Cardiac muscle cell (in vitro differentiated cells and primary cell): ENCODE measurements around the gene MED13. TPM values are rescaled to one million over a fixed set of nuclear protein-coding genes. Genes with fewer than 3 reads are reported as not detected.
A peak's percentile ranks its signal among the peaks of the same experiment; 100 is the strongest.

Source experiments
- DNase-seq, 2 donors: peaks; one replicate each; pipeline versions ENCODE4 v3.0.0 to v3.0.0-alpha.2; 2010 to 2017; ENCODE audit warnings: low read depth in 1 of 2, low spot score in 1 of 2
- H3K27ac ChIP-seq: fragments of 200-600 bp; sonication (generic); 2 replicates; pipeline ENCODE4 v1.5.1; 2016
- H3K27me3 ChIP-seq: fragments of 200-600 bp; sonication (generic); 2 replicates; pipeline ENCODE4 v1.6.0; 2016; ENCODE audit warnings: control low read depth
- H3K36me3 ChIP-seq: fragments of 200-600 bp; sonication (generic); 2 replicates; pipeline ENCODE4 v1.5.1; 2016; ENCODE audit warnings: control low read depth
- H3K4me1 ChIP-seq: fragments of 200-600 bp; sonication (generic); 2 replicates; pipeline ENCODE4 v1.8.1; 2017; ENCODE audit warnings: low read depth, mild to moderate bottlenecking, mixed run types
- H3K4me3 ChIP-seq: fragments of 200-600 bp; sonication (generic); 2 replicates; pipeline ENCODE4 v1.5.1; 2016; ENCODE audit warnings: mild to moderate bottlenecking
- H3K9me3 ChIP-seq: fragments of 200-600 bp; sonication (generic); 2 replicates; pipeline ENCODE4 v1.5.1; 2017; ENCODE audit warnings: low read depth, mild to moderate bottlenecking, control low read depth
- CTCF ChIP-seq: IDR thresholded peaks from 2 replicates; pipeline ENCODE4 v1.5.1; 2012; ENCODE audit warnings: low read depth, mild to moderate bottlenecking, low read length
- polyA plus RNA-seq: library from polyadenylated mRNA; unstranded; fragments of >200 nt; fragmentation: Nextera tagmentation; extraction: Ambion mirVana; gene quantifications from 2 replicates; pipeline ENCODE4 v1.2.1, GENCODE V29; 2016
- total RNA-seq: library from RNA; depleted of rRNA; stranded (reverse); fragments of >200 nt; gene quantifications from 2 replicates; pipeline ENCODE4 v1.2.3, GENCODE V29; 2016

Gene MED13
- total and polyA plus RNA-seq, 2 experiments from 2014 or later: 3.3 to 26.9 TPM

- Histone ChIP-seq H3K9me3 (no peaks in the 10 kb centered on the region), H3K4me1 (no peaks in the 10 kb centered on the region), H3K4me3 (no peak overlapping the region), H3K36me3 (no peaks in the 10 kb centered on the region), H3K27me3 (no peaks in the 10 kb centered on the region), H3K27ac (no peak overlapping the region)
- no peak for DNase-seq
- TF ChIP-seq CTCF: no peak
Observed at GRCh38 chr17:62070900-62071299, 5.8 kb upstream of the MED13 start.

- no peak for DNase-seq
- H3K4me1 ChIP-seq: peaks cover 8% of the 10 kb centered on the region
Observed at GRCh38 chr17:62067165-62068145, 2.4 kb upstream of the MED13 start.

GRCh38 chr17:62065611-62066468, 762 bp upstream of the MED13 start:
- peak overlapping the region; percentile 98 for H3K27ac ChIP-seq

More at GRCh38 chr17:62067165-62068145, 2.4 kb upstream of the MED13 start:
- Histone ChIP-seq H3K36me3 (no peaks in the 10 kb centered on the region), H3K27me3 (no peaks in the 10 kb centered on the region), H3K9me3 (no peaks in the 10 kb centered on the region), H3K4me3 (no peak overlapping the region), H3K27ac (no peak overlapping the region)
- no peak for TF ChIP-seq CTCF

GRCh38 chr17:62064029-62064790, 868 bp downstream of the MED13 start:
- Histone ChIP-seq H3K9me3 (no peaks in the 10 kb centered on the region), H3K4me1 (peaks cover 21% of the 10 kb centered on the region), H3K27me3 (no peaks in the 10 kb centered on the region), H3K36me3 (peaks cover 14% of the 10 kb centered on the region), H3K27ac (peak overlapping the region; percentile 98), H3K4me3 (peak overlapping the region; percentile 96)
- peak in 1 of 2 donors; percentile 32 for DNase-seq
- TF ChIP-seq CTCF: no peak

More at GRCh38 chr17:62065611-62066468, 762 bp upstream of the MED13 start:
- Histone ChIP-seq H3K36me3 (peaks cover 9% of the 10 kb centered on the region), H3K4me1 (peaks cover 21% of the 10 kb centered on the region), H3K27me3 (no peaks in the 10 kb centered on the region), H3K9me3 (no peaks in the 10 kb centered on the region), H3K4me3 (peak overlapping the region; percentile 96)
- DNase-seq: peak; percentile 99
- TF ChIP-seq CTCF: peak; percentile 92

- no peaks in the 10 kb centered on the region for H3K9me3 ChIP-seq
- no peak for DNase-seq
- no peak overlapping the region for H3K27ac ChIP-seq
- H3K4me3 ChIP-seq: peak overlapping the region; percentile 96
- H3K4me1 ChIP-seq: peaks cover 22% of the 10 kb centered on the region
- no peaks in the 10 kb centered on the region for H3K27me3 ChIP-seq
- no peak for TF ChIP-seq CTCF
- peaks cover 18% of the 10 kb centered on the region for H3K36me3 ChIP-seq
Observed at GRCh38 chr17:62062944-62063343, 2.1 kb downstream of the MED13 start.
